ENCODE results near the gene RASGRP1.

Gene RASGRP1

GRCh38 chr15:38524156-38524555 is 40.5 kb downstream of the RASGRP1 start:
- Histone ChIP-seq H3K27me3 (ENCODE audit: control insufficient read depth in 1 of 2, insufficient read depth in 2 of 2, low read length in 2 of 2) (no peaks in the 10 kb centered on the region), H3K4me1 (ENCODE audit: control insufficient read depth, insufficient read depth, low read length) (no peaks in the 10 kb centered on the region), H3K9me3 (ENCODE audit: control insufficient read depth in 2 of 2, low read length in 2 of 2) (no peaks in the 10 kb centered on the region), H3K36me3 (ENCODE audit: control insufficient read depth in 2 of 2, insufficient read depth in 2 of 2, low read length in 2 of 2) (no peaks in the 10 kb centered on the region), H3K27ac (ENCODE audit: low read length) (no peak overlapping the region), H3K4me3 (ENCODE audit: low read length in 2 of 2) (no peak overlapping the region), H3K9ac (ENCODE audit: low read length in 2 of 2) (no peak overlapping the region)

GRCh38 chr15:38522922-38523321 is 41.7 kb downstream of the RASGRP1 start:
- H3K27ac ChIP-seq (ENCODE audit: low read length), result no peak overlapping the region
- no peaks in the 10 kb centered on the region for H3K4me1 ChIP-seq (ENCODE audit: control insufficient read depth, insufficient read depth, low read length)
- no peak overlapping the region for H3K9ac ChIP-seq (ENCODE audit: low read length in 2 of 2)
- H3K9me3 ChIP-seq (ENCODE audit: control insufficient read depth in 2 of 2, low read length in 2 of 2), result no peaks in the 10 kb centered on the region
- H3K4me3 ChIP-seq (ENCODE audit: low read length in 2 of 2), result no peak overlapping the region
- H3K27me3 ChIP-seq (ENCODE audit: control insufficient read depth in 1 of 2, insufficient read depth in 2 of 2, low read length in 2 of 2), result no peaks in the 10 kb centered on the region
- no peaks in the 10 kb centered on the region for H3K36me3 ChIP-seq (ENCODE audit: control insufficient read depth in 2 of 2, insufficient read depth in 2 of 2, low read length in 2 of 2)

- H3K4me3 ChIP-seq (ENCODE audit: low read length in 2 of 2), result no peak overlapping the region
- H3K27me3 ChIP-seq (ENCODE audit: control insufficient read depth in 1 of 2, insufficient read depth in 2 of 2, low read length in 2 of 2), result no peaks in the 10 kb centered on the region
- H3K9ac ChIP-seq (ENCODE audit: low read length in 2 of 2), result no peak overlapping the region
- H3K9me3 ChIP-seq (ENCODE audit: control insufficient read depth in 2 of 2, low read length in 2 of 2), result no peaks in the 10 kb centered on the region
- no peak overlapping the region for H3K27ac ChIP-seq (ENCODE audit: low read length)
- H3K36me3 ChIP-seq (ENCODE audit: control insufficient read depth in 2 of 2, insufficient read depth in 2 of 2, low read length in 2 of 2), result no peaks in the 10 kb centered on the region
- H3K4me1 ChIP-seq (ENCODE audit: control insufficient read depth, insufficient read depth, low read length), result no peaks in the 10 kb centered on the region
These were observed 43.3 kb downstream of the RASGRP1 start for GRCh38 chr15:38521316-38521715.

GRCh38 chr15:38520035-38520434 is 44.6 kb downstream of the RASGRP1 start:
- H3K36me3 ChIP-seq (ENCODE audit: control insufficient read depth in 2 of 2, insufficient read depth in 2 of 2, low read length in 2 of 2), result no peaks in the 10 kb centered on the region
- no peaks in the 10 kb centered on the region for H3K9me3 ChIP-seq (ENCODE audit: control insufficient read depth in 2 of 2, low read length in 2 of 2)
- no peak overlapping the region for H3K4me3 ChIP-seq (ENCODE audit: low read length in 2 of 2)
- H3K4me1 ChIP-seq (ENCODE audit: control insufficient read depth, insufficient read depth, low read length), result no peaks in the 10 kb centered on the region
- H3K27me3 ChIP-seq (ENCODE audit: control insufficient read depth in 1 of 2, insufficient read depth in 2 of 2, low read length in 2 of 2), result no peaks in the 10 kb centered on the region
- no peak overlapping the region for H3K9ac ChIP-seq (ENCODE audit: low read length in 2 of 2)
- no peak overlapping the region for H3K27ac ChIP-seq (ENCODE audit: low read length)

GRCh38 chr15:38518084-38518483 is 46.5 kb downstream of the RASGRP1 start:
- Histone ChIP-seq H3K4me1 (ENCODE audit: control insufficient read depth, insufficient read depth, low read length) (no peaks in the 10 kb centered on the region), H3K9me3 (ENCODE audit: control insufficient read depth in 2 of 2, low read length in 2 of 2) (no peaks in the 10 kb centered on the region), H3K36me3 (ENCODE audit: control insufficient read depth in 2 of 2, insufficient read depth in 2 of 2, low read length in 2 of 2) (no peaks in the 10 kb centered on the region), H3K9ac (ENCODE audit: low read length in 2 of 2) (no peak overlapping the region), H3K4me3 (ENCODE audit: low read length in 2 of 2) (no peak overlapping the region), H3K27me3 (ENCODE audit: control insufficient read depth in 1 of 2, insufficient read depth in 2 of 2, low read length in 2 of 2) (peaks cover 5 to 12% of the 10 kb centered on the region in 2 donors), H3K27ac (ENCODE audit: low read length) (no peak overlapping the region)

- Histone ChIP-seq H3K9me3 (ENCODE audit: control insufficient read depth in 2 of 2, low read length in 2 of 2) (no peaks in the 10 kb centered on the region), H3K9ac (ENCODE audit: low read length in 2 of 2) (no peak overlapping the region), H3K36me3 (ENCODE audit: control insufficient read depth in 2 of 2, insufficient read depth in 2 of 2, low read length in 2 of 2) (no peaks in the 10 kb centered on the region), H3K27me3 (ENCODE audit: control insufficient read depth in 1 of 2, insufficient read depth in 2 of 2, low read length in 2 of 2) (peaks cover 5 to 12% of the 10 kb centered on the region in 2 donors), H3K27ac (ENCODE audit: low read length) (no peak overlapping the region), H3K4me3 (ENCODE audit: low read length in 2 of 2) (no peak overlapping the region), H3K4me1 (ENCODE audit: control insufficient read depth, insufficient read depth, low read length) (no peaks in the 10 kb centered on the region)
These were observed 47.2 kb downstream of the RASGRP1 start for GRCh38 chr15:38517312-38517975.

- H3K27me3 ChIP-seq (ENCODE audit: control insufficient read depth in 1 of 2, insufficient read depth in 2 of 2, low read length in 2 of 2), result peaks cover 5 to 12% of the 10 kb centered on the region in 2 donors
- no peak overlapping the region for H3K27ac ChIP-seq (ENCODE audit: low read length)
- H3K9me3 ChIP-seq (ENCODE audit: control insufficient read depth in 2 of 2, low read length in 2 of 2), result no peaks in the 10 kb centered on the region
- no peak overlapping the region for H3K4me3 ChIP-seq (ENCODE audit: low read length in 2 of 2)
- H3K9ac ChIP-seq (ENCODE audit: low read length in 2 of 2), result no peak overlapping the region
- no peaks in the 10 kb centered on the region for H3K36me3 ChIP-seq (ENCODE audit: control insufficient read depth in 2 of 2, insufficient read depth in 2 of 2, low read length in 2 of 2)
- H3K4me1 ChIP-seq (ENCODE audit: control insufficient read depth, insufficient read depth, low read length), result no peaks in the 10 kb centered on the region
These were observed 48.0 kb downstream of the RASGRP1 start for GRCh38 chr15:38516626-38517025.

GRCh38 chr15:38514601-38515000 is 50.0 kb downstream of the RASGRP1 start:
- Histone ChIP-seq H3K27me3 (ENCODE audit: control insufficient read depth in 1 of 2, insufficient read depth in 2 of 2, low read length in 2 of 2) (peaks cover 8 to 12% of the 10 kb centered on the region in 2 donors), H3K9ac (ENCODE audit: low read length in 2 of 2) (no peak overlapping the region)

GRCh38 chr15:38512901-38513300 is 51.7 kb downstream of the RASGRP1 start:
- peaks cover 8 to 12% of the 10 kb centered on the region in 2 donors for H3K27me3 ChIP-seq (ENCODE audit: control insufficient read depth in 1 of 2, insufficient read depth in 2 of 2, low read length in 2 of 2)
- no peak overlapping the region for H3K4me3 ChIP-seq (ENCODE audit: low read length in 2 of 2)
- no peaks in the 10 kb centered on the region for H3K4me1 ChIP-seq (ENCODE audit: control insufficient read depth, insufficient read depth, low read length)
- H3K9ac ChIP-seq (ENCODE audit: low read length in 2 of 2), result no peak overlapping the region
- no peaks in the 10 kb centered on the region for H3K36me3 ChIP-seq (ENCODE audit: control insufficient read depth in 2 of 2, insufficient read depth in 2 of 2, low read length in 2 of 2)
- H3K9me3 ChIP-seq (ENCODE audit: control insufficient read depth in 2 of 2, low read length in 2 of 2), result no peaks in the 10 kb centered on the region
- no peak overlapping the region for H3K27ac ChIP-seq (ENCODE audit: low read length)

More at GRCh38 chr15:38514601-38515000, 50.0 kb downstream of the RASGRP1 start:
- Histone ChIP-seq H3K36me3 (ENCODE audit: control insufficient read depth in 2 of 2, insufficient read depth in 2 of 2, low read length in 2 of 2) (no peaks in the 10 kb centered on the region), H3K4me3 (ENCODE audit: low read length in 2 of 2) (no peak overlapping the region), H3K4me1 (ENCODE audit: control insufficient read depth, insufficient read depth, low read length) (no peaks in the 10 kb centered on the region), H3K9me3 (ENCODE audit: control insufficient read depth in 2 of 2, low read length in 2 of 2) (no peaks in the 10 kb centered on the region), H3K27ac (ENCODE audit: low read length) (no peak overlapping the region)

GRCh38 chr15:38509152-38509551 is 55.5 kb downstream of the RASGRP1 start:
- no peak overlapping the region for H3K27ac ChIP-seq (ENCODE audit: low read length)
- no peaks in the 10 kb centered on the region for H3K36me3 ChIP-seq (ENCODE audit: control insufficient read depth in 2 of 2, insufficient read depth in 2 of 2, low read length in 2 of 2)
- no peak overlapping the region for H3K9ac ChIP-seq (ENCODE audit: low read length in 2 of 2)
- peaks cover 3 to 6% of the 10 kb centered on the region in 2 donors for H3K27me3 ChIP-seq (ENCODE audit: control insufficient read depth in 1 of 2, insufficient read depth in 2 of 2, low read length in 2 of 2)
- H3K9me3 ChIP-seq (ENCODE audit: control insufficient read depth in 2 of 2, low read length in 2 of 2), result no peaks in the 10 kb centered on the region
- no peaks in the 10 kb centered on the region for H3K4me1 ChIP-seq (ENCODE audit: control insufficient read depth, insufficient read depth, low read length)
- no peak overlapping the region for H3K4me3 ChIP-seq (ENCODE audit: low read length in 2 of 2)

GRCh38 chr15:38508647-38509046 is 56.0 kb downstream of the RASGRP1 start:
- Histone ChIP-seq H3K36me3 (ENCODE audit: control insufficient read depth in 2 of 2, insufficient read depth in 2 of 2, low read length in 2 of 2) (no peaks in the 10 kb centered on the region), H3K9ac (ENCODE audit: low read length in 2 of 2) (no peak overlapping the region), H3K4me3 (ENCODE audit: low read length in 2 of 2) (no peak overlapping the region), H3K27ac (ENCODE audit: low read length) (no peak overlapping the region), H3K9me3 (ENCODE audit: control insufficient read depth in 2 of 2, low read length in 2 of 2) (no peaks in the 10 kb centered on the region), H3K27me3 (ENCODE audit: control insufficient read depth in 1 of 2, insufficient read depth in 2 of 2, low read length in 2 of 2) (peaks cover under 1 to 3% of the 10 kb centered on the region in 2 donors), H3K4me1 (ENCODE audit: control insufficient read depth, insufficient read depth, low read length) (no peaks in the 10 kb centered on the region)
